ENCODE results near the gene TTC1. TPM values are rescaled to one million over a fixed set of nuclear protein-coding genes. Genes with fewer than 3 reads are reported as not detected.

The TTC1 gene
- total RNA-seq: 34.5 and 45.7 TPM in 2 replicates

GRCh38 chr5:160008877-160009590 lies at the start of gene TTC1:
Gene TTC1 (plus strand): TSS chr5:160009139. CDS start chr5:160010529, 1,390 bp downstream.

Other genes with a start within 250 kb of the TTC1 start
- gene ADRA1B, start 92.7 kb upstream of the TTC1 start, total RNA-seq: 1.0 and 2.4 TPM in 2 replicates
- 8.8 and 10.1 TPM in 2 replicates for gene PWWP2A, start 110.3 kb downstream of the TTC1 start, total RNA-seq
- not detected in 2 replicates for gene FABP6, start 220.4 kb downstream of the TTC1 start, total RNA-seq

All from bronchus fibroblast of lung (primary cell).